ENCODE data around the gene SRGAP1. TPM values are rescaled to one million over a fixed set of nuclear protein-coding genes. Genes with fewer than 3 reads are reported as not detected.

Gene SRGAP1
- total and polyA plus RNA-seq, 2 of the 8 experiments (the other 6 are each of a cell fraction or from before 2014, with no cell fraction given): 3.2 to 7.3 TPM

DNA sequence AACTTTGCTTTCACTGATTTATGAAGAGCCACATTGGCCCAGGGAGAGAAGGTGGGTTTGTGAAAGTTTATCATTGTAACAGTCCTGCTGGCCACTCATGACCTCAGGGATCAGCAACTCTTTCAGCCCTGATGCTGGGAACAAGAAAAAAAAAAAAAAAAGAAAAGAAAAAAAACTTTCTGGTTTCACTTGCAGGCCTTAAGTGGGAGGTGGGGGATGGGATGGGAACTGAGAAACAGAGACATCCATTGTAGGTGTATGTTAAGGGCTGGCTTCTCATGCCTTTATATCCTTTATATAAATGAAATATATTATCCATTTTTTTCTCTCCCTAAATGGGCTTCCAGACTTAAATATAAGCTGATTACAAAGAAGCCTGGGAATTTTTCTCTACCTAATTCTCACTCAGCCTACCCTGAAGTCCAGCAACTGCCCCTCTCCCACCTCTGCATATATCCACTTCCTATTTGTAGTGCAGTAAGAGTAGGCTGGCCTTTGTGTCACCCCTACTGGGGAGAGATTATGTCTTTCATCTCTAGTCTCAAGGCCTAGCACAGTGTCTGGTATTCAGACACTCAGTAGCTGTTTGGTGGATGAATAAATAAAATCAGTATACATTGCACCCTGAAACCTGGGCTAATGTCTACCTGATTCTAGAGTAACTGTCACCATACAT lies 190.5 kb downstream of the SRGAP1 start (continued):
- TF ChIP-seq CHD7 (IDR thresholded peaks at IDR 0.05; ENCODE audit: insufficient replicate concordance, low read length): no peak
- TF ChIP-seq POLR2AphosphoS5 (IDR thresholded peaks at IDR 0.05; ENCODE audit: low read depth, low read length): no peak
- no peak for TF ChIP-seq SP1 (IDR thresholded peaks at IDR 0.05; ENCODE audit: low read depth, low read length)
- no peak for TF ChIP-seq TEAD4 (IDR thresholded peaks at IDR 0.05; ENCODE audit: low read depth, low read length)
- no peak for TF ChIP-seq ASH2L (IDR thresholded peaks at IDR 0.05; ENCODE audit: low read length)
- TF ChIP-seq KDM1A (IDR thresholded peaks at IDR 0.05; ENCODE audit: borderline replicate concordance, low read length): no peak
